CD4-positive, alpha-beta T cell (primary cell): Measurements from ENCODE around the gene CHPT1. TPM values are rescaled to one million over a fixed set of nuclear protein-coding genes. Genes with fewer than 3 reads are reported as not detected.
"Not testable (repeated sequence)": the region's sequence is repeated elsewhere in the genome, so short reads cannot be mapped to it uniquely, and the experiment has no call there.

ENCODE experiments used
- ATAC-seq: fragments of 200-7000 bp; cut with Tn5 transposase; one replicate; pipeline ENCODE4 v1.10.0; 2022; ENCODE audit warnings: mild to moderate bottlenecking; ENCODE audit not compliant: poor library complexity
- CTCF ChIA-PET: fragments of 350-600 bp; sonication (Branson Sonifier 250); formaldehyde crosslinking; loops from one replicate; lab custom pipeline; 2021; ENCODE audit warnings: antibody characterized with exemption, inconsistent platforms; lab: Charles Lee
- POLR2A ChIA-PET: fragments of 350-600 bp; sonication (Branson Sonifier 250); formaldehyde crosslinking; loops from one replicate; lab custom pipeline; 2021; ENCODE audit warnings: antibody characterized with exemption, inconsistent platforms; lab: Charles Lee
- DNase-seq, 14 experiments: peaks; one replicate each; pipeline ENCODE4 v3.0.0-alpha.2; 2013 to 2020; ENCODE audit warnings: mixed read lengths in 2 of 14
- H3K27ac ChIP-seq, 2 donors: one replicate each; pipeline versions ENCODE4 v1.5.1 to v1.7.0; 2013; ENCODE audit warnings: low read length in 2 of 2, low read depth in 1 of 2, mild to moderate bottlenecking in 1 of 2
- H3K27me3 ChIP-seq, 2 experiments: 1 replicate in 1 of 2; 2 replicates in 1 of 2; pipeline versions ENCODE4 v1.6.1 to v1.7.0; 2013; ENCODE audit warnings: low read length in 2 of 2, control low read depth in 1 of 2, mild to moderate bottlenecking in 1 of 2, moderate library complexity in 1 of 2; ENCODE audit not compliant: insufficient read depth in 2 of 2, control insufficient read depth in 1 of 2
- H3K36me3 ChIP-seq: one replicate; pipeline ENCODE4 v1.6.1; 2013; ENCODE audit warnings: low read length, control low read depth; ENCODE audit not compliant: insufficient read depth
- H3K4me1 ChIP-seq: one replicate; pipeline ENCODE4 v1.6.1; 2013; ENCODE audit warnings: low read length, control low read depth; ENCODE audit not compliant: insufficient read depth
- H3K4me3 ChIP-seq: one replicate; pipeline ENCODE4 v1.5.1; 2013; ENCODE audit warnings: mild to moderate bottlenecking, low read length, moderate library complexity
- H3K9me3 ChIP-seq, 2 experiments: 1 replicate in 1 of 2; 2 replicates in 1 of 2; pipeline versions ENCODE4 v1.6.1 to v1.7.0; 2013; ENCODE audit warnings: low read length in 2 of 2, mild to moderate bottlenecking in 2 of 2, control low read depth in 1 of 2, moderate library complexity in 1 of 2; ENCODE audit not compliant: control insufficient read depth in 1 of 2, insufficient read depth in 1 of 2
- H3K27ac Mint-ChIP-seq: one replicate; pipeline ENCODE4 v1.8.0; 2020; ENCODE audit warnings: mixed read lengths
- H3K27me3 Mint-ChIP-seq: one replicate; pipeline ENCODE4 v1.8.0; 2021; ENCODE audit warnings: mixed read lengths
- H3K36me3 Mint-ChIP-seq: one replicate; pipeline ENCODE4 v1.8.0; 2021; ENCODE audit warnings: low read depth, mixed read lengths
- H3K4me1 Mint-ChIP-seq: one replicate; pipeline ENCODE4 v1.8.0; 2021; ENCODE audit warnings: low read depth, mixed read lengths
- H3K4me3 Mint-ChIP-seq: one replicate; pipeline ENCODE4 v1.8.0; 2020; ENCODE audit warnings: mild to moderate bottlenecking, mixed read lengths
- H3K9me3 Mint-ChIP-seq: one replicate; pipeline ENCODE4 v1.8.0; 2020; ENCODE audit warnings: mixed read lengths
- CTCF ChIP-seq: fragments of 200-600 bp; IDR thresholded peaks from one replicate; pipeline ENCODE4 v1.8.0; 2022; ENCODE audit warnings: antibody characterized with exemption, mild to moderate bottlenecking
- intact Hi-C, 2 experiments: fragments of 100-400 bp; cut with DNase I in 1 of 2; cut with micrococcal nuclease in 1 of 2; formaldehyde crosslinking; loops; one replicate each; pipeline versions ENCODE4 v1.15.1 to v1.9.0; 2023 to 2025; cut with DNase I, micrococcal nuclease
- total RNA-seq, 174 experiments: library from RNA in 2 of 174; stranded (reverse) in 2 of 174; gene quantifications; one replicate each; pipeline ENCODE4 v1.2.3 and lab custom pipeline; 2021 to 2026

The CHPT1 gene
- total RNA-seq, 2 experiments from 2014 or later = 10.8 to 11.9 TPM

DNA sequence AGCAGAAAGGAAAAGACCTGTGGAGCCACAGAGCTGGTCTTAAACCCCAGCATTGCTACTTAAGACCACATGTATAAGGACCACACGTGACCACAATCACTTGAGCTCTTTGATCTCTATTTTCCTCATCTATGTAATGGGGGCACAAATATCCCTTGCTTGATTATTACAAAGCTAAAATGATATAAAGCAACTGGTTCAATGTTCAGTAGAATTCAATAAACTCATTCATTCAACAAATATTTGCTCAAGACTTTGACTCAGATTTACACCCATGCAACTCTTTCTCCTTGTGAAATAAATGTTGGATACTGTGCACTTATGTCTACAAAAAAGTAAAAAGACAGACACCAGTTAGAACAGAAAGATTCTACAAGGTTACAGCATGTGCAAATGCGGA is 21.9 kb upstream of the CHPT1 start:
- no peaks in the 10 kb centered on the region for H3K9me3 ChIP-seq
- no peaks in the 10 kb centered on the region for H3K36me3 ChIP-seq
- Mint-ChIP-seq H3K9me3 (no peaks in the 10 kb centered on the region), H3K4me3 (no peak overlapping the region), H3K4me1 (peaks cover 18% of the 10 kb centered on the region), H3K27me3 (no peaks in the 10 kb centered on the region), H3K27ac (no peak overlapping the region), H3K36me3 (no peaks in the 10 kb centered on the region)
- ChIA-PET POLR2A (no interaction called here), CTCF (no interaction called here)
- TF ChIP-seq CTCF = no peak
- H3K27me3 ChIP-seq = no peaks in the 10 kb centered on the region
- DNase-seq (no peak), ATAC-seq (no peak)
- no peak overlapping the region for H3K27ac ChIP-seq
- intact Hi-C loops = loop anchor here in 1 of 2 experiments (10.0 kb wide), 1 partner anchor 159 kb away; the partner anchor contains the start of gene GNPTAB
- H3K4me1 ChIP-seq = peaks cover 14% of the 10 kb centered on the region
- H3K4me3 ChIP-seq = no peak overlapping the region

- peaks cover 10% of the 10 kb centered on the region for H3K4me1 Mint-ChIP-seq
- H3K27ac ChIP-seq, H3K27me3 Mint-ChIP-seq, H3K9me3 Mint-ChIP-seq, H3K4me1 ChIP-seq, H3K27ac Mint-ChIP-seq, ATAC-seq, H3K9me3 ChIP-seq, CTCF ChIA-PET, DNase-seq, H3K4me3 Mint-ChIP-seq, H3K36me3 ChIP-seq, H3K27me3 ChIP-seq, H3K4me3 ChIP-seq, H3K36me3 Mint-ChIP-seq: not testable (repeated sequence)
- POLR2A ChIA-PET = interaction anchor here (0.6 kb wide), 1 partner anchor 154 kb away, joined by 4 read pairs; no protein-coding TSS in a partner anchor
- intact Hi-C loops = loop anchor here in 1 of 2 experiments (10.0 kb wide), 1 partner anchor 158 kb away; the partner anchor contains the start of gene GNPTAB
Measured at GRCh38 chr12:101676497-101676896, 20.9 kb upstream of the CHPT1 start.

DNA sequence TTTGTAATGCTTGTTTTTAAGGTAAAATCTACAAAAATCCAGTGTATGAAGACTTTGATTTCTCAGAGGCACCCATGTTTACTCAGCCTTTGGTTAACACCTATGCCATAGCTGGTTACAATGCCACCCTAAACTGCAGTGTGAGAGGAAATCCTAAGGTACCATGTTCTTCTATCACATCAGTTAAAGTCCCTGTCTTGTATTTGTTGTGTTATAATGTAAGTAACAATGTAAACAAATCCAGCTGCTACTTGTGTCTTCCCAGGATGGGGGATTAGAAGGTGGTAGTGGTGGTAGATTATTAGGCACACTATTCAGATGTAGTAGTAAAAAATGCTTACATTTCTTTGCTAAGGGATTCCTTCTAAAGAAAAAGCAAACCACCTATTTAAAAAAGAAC is 19.4 kb upstream of the CHPT1 start:
- CTCF ChIA-PET = no interaction called here
- DNase-seq (peak in 1 of 14 experiments; percentile 30), ATAC-seq (no peak)
- H3K36me3 Mint-ChIP-seq = no peaks in the 10 kb centered on the region
- no peak overlapping the region for H3K27ac Mint-ChIP-seq
- no peaks in the 10 kb centered on the region for H3K27me3 ChIP-seq
- no peaks in the 10 kb centered on the region for H3K27me3 Mint-ChIP-seq
- no peak overlapping the region for H3K4me3 ChIP-seq
- no peaks in the 10 kb centered on the region for H3K9me3 ChIP-seq
- H3K9me3 Mint-ChIP-seq = no peaks in the 10 kb centered on the region
- no peak overlapping the region for H3K27ac ChIP-seq
- POLR2A ChIA-PET = no interaction called here
- H3K4me1 Mint-ChIP-seq = no peaks in the 10 kb centered on the region
- no peak for TF ChIP-seq CTCF
- no peak overlapping the region for H3K4me3 Mint-ChIP-seq
- no peaks in the 10 kb centered on the region for H3K4me1 ChIP-seq
- H3K36me3 ChIP-seq = no peaks in the 10 kb centered on the region
- intact Hi-C loops = loop anchor here in 1 of 2 experiments (10.0 kb wide), 1 partner anchor 157 kb away; the partner anchor contains the start of gene GNPTAB

DNA sequence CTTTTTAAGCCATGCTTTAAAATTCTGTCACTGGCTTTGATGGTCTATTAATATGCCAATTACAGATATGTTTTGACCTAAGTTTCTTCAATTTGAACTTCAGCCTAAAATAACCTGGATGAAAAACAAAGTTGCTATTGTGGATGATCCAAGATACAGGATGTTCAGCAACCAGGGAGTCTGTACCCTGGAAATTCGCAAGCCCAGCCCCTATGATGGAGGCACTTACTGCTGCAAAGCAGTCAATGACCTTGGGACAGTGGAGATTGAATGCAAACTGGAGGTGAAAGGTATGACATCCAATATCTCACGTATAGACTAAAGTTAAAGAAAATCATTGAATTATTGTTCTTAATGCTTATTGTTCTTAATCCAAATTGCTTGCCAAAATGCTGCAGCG is 17.2 kb upstream of the CHPT1 start:
- Mint-ChIP-seq H3K36me3 (no peaks in the 10 kb centered on the region), H3K27ac (no peak overlapping the region), H3K4me1 (no peaks in the 10 kb centered on the region), H3K27me3 (no peaks in the 10 kb centered on the region), H3K9me3 (no peaks in the 10 kb centered on the region), H3K4me3 (no peak overlapping the region)
- H3K4me3 ChIP-seq = no peak overlapping the region
- no peaks in the 10 kb centered on the region for H3K9me3 ChIP-seq
- no peak for TF ChIP-seq CTCF
- H3K4me1 ChIP-seq = no peaks in the 10 kb centered on the region
- intact Hi-C loops = no loop called here
- no peak overlapping the region for H3K27ac ChIP-seq
- H3K27me3 ChIP-seq = no peaks in the 10 kb centered on the region
- no peaks in the 10 kb centered on the region for H3K36me3 ChIP-seq
- ChIA-PET CTCF (no interaction called here), POLR2A (no interaction called here)
- ATAC-seq (no peak), DNase-seq (no peak)
